SJCRH30 (cell line): ENCODE results near the gene NUDCD2. TPM values are rescaled to one million over a fixed set of nuclear protein-coding genes. Genes with fewer than 3 reads are reported as not detected.
"Not testable (repeated sequence)": the region's sequence is repeated elsewhere in the genome, so short reads cannot be mapped to it uniquely, and the experiment has no call there.

Experiments used
- DNase-seq, 2 experiments: peaks; one replicate each; pipeline ENCODE4 v3.0.0-alpha.2; 2015 to 2020
- H3K27ac ChIP-seq: fragments of 250-450 bp; sonication (Bioruptor Pico); 2 replicates; pipeline ENCODE4 v1.5.1; 2020; ENCODE audit warnings: mild to moderate bottlenecking, moderate library complexity
- H3K27me3 ChIP-seq: fragments of 250-450 bp; sonication (Bioruptor Pico); 2 replicates; pipeline ENCODE4 v1.5.1; 2020; ENCODE audit warnings: mild to moderate bottlenecking, moderate library complexity
- H3K36me3 ChIP-seq: fragments of 250-450 bp; sonication (Bioruptor Pico); 2 replicates; pipeline ENCODE4 v1.5.1; 2020; ENCODE audit warnings: mild to moderate bottlenecking, moderate library complexity
- H3K4me1 ChIP-seq: fragments of 250-450 bp; sonication (Bioruptor Pico); 2 replicates; pipeline ENCODE4 v1.5.1; 2020; ENCODE audit warnings: mild to moderate bottlenecking, moderate library complexity
- H3K4me3 ChIP-seq: fragments of 250-450 bp; sonication (Bioruptor Pico); 2 replicates; pipeline ENCODE4 v1.5.1; 2020; ENCODE audit warnings: mild to moderate bottlenecking, moderate library complexity
- H3K9me3 ChIP-seq: fragments of 250-450 bp; sonication (Bioruptor Pico); replicated peaks from 2 replicates; pipeline ENCODE4 v1.5.1; 2020; ENCODE audit warnings: mild to moderate bottlenecking, moderate library complexity
- total RNA-seq: library from RNA; depleted of rRNA; stranded (reverse); fragments of >200 nt; shearing (Covaris generic); gene quantifications from 2 replicates; pipeline ENCODE4 v1.2.3, GENCODE V29; 2014

NUDCD2 gene
- total RNA-seq, 1 experiment from 2014 or later, result 20.1 TPM

- Histone ChIP-seq H3K36me3 (no peaks in the 10 kb centered on the region), H3K4me3 (no peak overlapping the region), H3K27ac (no peak overlapping the region), H3K27me3 (no peaks in the 10 kb centered on the region), H3K4me1 (no peaks in the 10 kb centered on the region), H3K9me3 (no peaks in the 10 kb centered on the region)
- DNase-seq, result no peak
These were observed 35.1 kb downstream of the NUDCD2 start for GRCh38 chr5:163424836-163425235.

- H3K27me3 ChIP-seq, H3K4me3 ChIP-seq, H3K4me1 ChIP-seq, H3K36me3 ChIP-seq, DNase-seq, H3K9me3 ChIP-seq, H3K27ac ChIP-seq: not testable (repeated sequence)
These were observed 44.2 kb downstream of the NUDCD2 start for GRCh38 chr5:163415673-163416072.

GRCh38 chr5:163410505-163410904 lies 49.4 kb downstream of the NUDCD2 start:
- no peak for DNase-seq
- Histone ChIP-seq H3K4me3 (no peak overlapping the region), H3K27ac (no peak overlapping the region), H3K36me3 (no peaks in the 10 kb centered on the region), H3K27me3 (0 out of 2 replicates have a peak, but pooled peaks cover 3% of the 10 kb centered on the region), H3K9me3 (no peaks in the 10 kb centered on the region), H3K4me1 (no peaks in the 10 kb centered on the region)

GRCh38 chr5:163409384-163409783 lies 50.5 kb downstream of the NUDCD2 start:
- H3K4me1 ChIP-seq, result no peaks in the 10 kb centered on the region
- no peaks in the 10 kb centered on the region for H3K27me3 ChIP-seq
- no peaks in the 10 kb centered on the region for H3K36me3 ChIP-seq
- DNase-seq, result no peak
- no peaks in the 10 kb centered on the region for H3K9me3 ChIP-seq
- no peak overlapping the region for H3K4me3 ChIP-seq
- H3K27ac ChIP-seq, result no peak overlapping the region

GRCh38 chr5:163408311-163408923 lies 51.5 kb downstream of the NUDCD2 start:
- H3K27me3 ChIP-seq, result no peaks in the 10 kb centered on the region
- peak; percentile 40 to 72 for DNase-seq
- no peaks in the 10 kb centered on the region for H3K4me1 ChIP-seq
- H3K9me3 ChIP-seq, result no peaks in the 10 kb centered on the region
- H3K27ac ChIP-seq, result no peak overlapping the region
- H3K4me3 ChIP-seq, result no peak overlapping the region
- no peaks in the 10 kb centered on the region for H3K36me3 ChIP-seq

GRCh38 chr5:163407034-163407655 lies 52.8 kb downstream of the NUDCD2 start:
- H3K27ac ChIP-seq, result no peak overlapping the region
- no peaks in the 10 kb centered on the region for H3K36me3 ChIP-seq
- no peak overlapping the region for H3K4me3 ChIP-seq
- no peaks in the 10 kb centered on the region for H3K9me3 ChIP-seq
- no peaks in the 10 kb centered on the region for H3K4me1 ChIP-seq
- DNase-seq, result no peak
- H3K27me3 ChIP-seq, result no peaks in the 10 kb centered on the region

GRCh38 chr5:163404364-163405173 lies 55.3 kb downstream of the NUDCD2 start:
- no peak for DNase-seq
- H3K36me3 ChIP-seq, result no peaks in the 10 kb centered on the region
- no peaks in the 10 kb centered on the region for H3K9me3 ChIP-seq
- no peaks in the 10 kb centered on the region for H3K4me1 ChIP-seq
- H3K4me3 ChIP-seq, result no peak overlapping the region
- H3K27ac ChIP-seq, result no peak overlapping the region
- no peaks in the 10 kb centered on the region for H3K27me3 ChIP-seq

- DNase-seq, result no peak
- H3K27me3 ChIP-seq, result no peaks in the 10 kb centered on the region
These were observed 57.9 kb downstream of the NUDCD2 start for GRCh38 chr5:163402007-163402406.

GRCh38 chr5:163401271-163401670 lies 58.6 kb downstream of the NUDCD2 start:
- H3K4me1 ChIP-seq, result no peaks in the 10 kb centered on the region
- H3K27me3 ChIP-seq, result no peaks in the 10 kb centered on the region
- no peak overlapping the region for H3K27ac ChIP-seq
- H3K36me3 ChIP-seq, result no peaks in the 10 kb centered on the region
- no peaks in the 10 kb centered on the region for H3K9me3 ChIP-seq
- H3K4me3 ChIP-seq, result no peak overlapping the region
- DNase-seq, result no peak

More at GRCh38 chr5:163402007-163402406, 57.9 kb downstream of the NUDCD2 start:
- no peak overlapping the region for H3K4me3 ChIP-seq
- H3K27ac ChIP-seq, result no peak overlapping the region
- no peaks in the 10 kb centered on the region for H3K36me3 ChIP-seq
- no peaks in the 10 kb centered on the region for H3K9me3 ChIP-seq
- no peaks in the 10 kb centered on the region for H3K4me1 ChIP-seq

GRCh38 chr5:163399923-163400322 lies 60.0 kb downstream of the NUDCD2 start:
- no peaks in the 10 kb centered on the region for H3K27me3 ChIP-seq
- no peaks in the 10 kb centered on the region for H3K4me1 ChIP-seq
- no peak overlapping the region for H3K4me3 ChIP-seq
- DNase-seq, result no peak
- no peak overlapping the region for H3K27ac ChIP-seq
- H3K9me3 ChIP-seq, result no peaks in the 10 kb centered on the region
- no peaks in the 10 kb centered on the region for H3K36me3 ChIP-seq

- Histone ChIP-seq H3K4me1 (no peaks in the 10 kb centered on the region), H3K27ac (no peak overlapping the region), H3K27me3 (no peaks in the 10 kb centered on the region), H3K36me3 (no peaks in the 10 kb centered on the region), H3K4me3 (no peak overlapping the region), H3K9me3 (no peaks in the 10 kb centered on the region)
- no peak for DNase-seq
These were observed 62.5 kb downstream of the NUDCD2 start for GRCh38 chr5:163397354-163397753.

- H3K27ac ChIP-seq, DNase-seq, H3K27me3 ChIP-seq, H3K9me3 ChIP-seq, H3K4me3 ChIP-seq, H3K36me3 ChIP-seq, H3K4me1 ChIP-seq: not testable (repeated sequence)
These were observed 63.0 kb downstream of the NUDCD2 start for GRCh38 chr5:163396818-163397340.
